A673 (cell line): Measurements from ENCODE around the gene IFFO2. TPM values are rescaled to one million over a fixed set of nuclear protein-coding genes. Genes with fewer than 3 reads are reported as not detected.

ENCODE experiments used
- BruUV-seq: library from RNA; stranded (reverse); fragments of 400-500 nt; replicated peaks from 2 replicates; lab custom pipeline; 2021; lab: Mats Ljungman, UMichigan
- CTCF ChIA-PET: fragments of 300-600 bp; sonication (Branson Sonifier 250); formaldehyde crosslinking; loops from one replicate; lab custom pipeline; 2022; ENCODE audit warnings: antibody characterized with exemption; lab: Charles Lee
- POLR2A ChIA-PET: fragments of 300-600 bp; sonication (Branson Sonifier 250); formaldehyde crosslinking; loops from one replicate; lab custom pipeline; 2022; ENCODE audit warnings: antibody characterized with exemption; ENCODE audit not compliant: low non-redundant PET; lab: Charles Lee
- DNase-seq: peaks from one replicate; pipeline ENCODE4 v3.0.0-alpha.2; 2015; ENCODE audit warnings: low spot score
- H3K27ac ChIP-seq: fragments of 200-600 bp; sonication (generic); 2 replicates; pipeline ENCODE4 v1.5.1; 2016; ENCODE audit warnings: mixed run types, low read depth, mild to moderate bottlenecking, mixed read lengths, antibody characterized with exemption, low read length; ENCODE audit not compliant: poor library complexity, severe bottlenecking
- H3K27me3 ChIP-seq: fragments of 200-600 bp; sonication (generic); replicated peaks from 2 replicates; pipeline ENCODE4 v1.6.1; 2017; ENCODE audit warnings: mixed run types, low read depth, mild to moderate bottlenecking, mixed read lengths, antibody characterized with exemption, low read length; ENCODE audit not compliant: insufficient read depth, poor library complexity
- H3K36me3 ChIP-seq: fragments of 200-600 bp; sonication (generic); 2 replicates; pipeline ENCODE4 v1.6.1; 2016; ENCODE audit warnings: mixed run types, mild to moderate bottlenecking, mixed read lengths, antibody characterized with exemption, low read length; ENCODE audit not compliant: insufficient read depth, poor library complexity, severe bottlenecking
- H3K4me1 ChIP-seq: fragments of 200-600 bp; sonication (generic); 2 replicates; pipeline ENCODE4 v1.6.1; 2017; ENCODE audit warnings: mixed run types, mild to moderate bottlenecking, mixed read lengths, antibody characterized with exemption, low read length; ENCODE audit not compliant: insufficient read depth, poor library complexity, severe bottlenecking
- H3K4me3 ChIP-seq: fragments of 200-600 bp; sonication (generic); 2 replicates; pipeline ENCODE4 v1.5.1; 2016; ENCODE audit warnings: low read depth, mixed run types, mild to moderate bottlenecking, mixed read lengths, low read length; ENCODE audit not compliant: poor library complexity, severe bottlenecking
- H3K9me3 ChIP-seq: fragments of 200-600 bp; sonication (generic); 2 replicates; pipeline ENCODE4 v1.6.1; 2016; ENCODE audit warnings: mixed run types, low read depth, mild to moderate bottlenecking, mixed read lengths, antibody characterized with exemption, low read length; ENCODE audit not compliant: poor library complexity, severe bottlenecking
- EZH2 ChIP-seq: fragments of 200-600 bp; sonication (generic); IDR thresholded peaks from 2 replicates; pipeline ENCODE4 v1.6.1; 2017; ENCODE audit warnings: borderline replicate concordance, low read depth, mild to moderate bottlenecking, mixed read lengths, antibody characterized with exemption, low read length; ENCODE audit not compliant: poor library complexity, severe bottlenecking
- intact Hi-C: fragments of 100-400 bp; cut with micrococcal nuclease; formaldehyde crosslinking; loops from one replicate; pipeline ENCODE4 v1.10.0; 2022; ENCODE audit not compliant: unreplicated experiment
- total RNA-seq: library from RNA; stranded (reverse); gene quantifications from 2 replicates; pipeline ENCODE4 v1.2.3, GENCODE V29; 2021
- TF ChIP-seq, protein P1 (sequence below): fragments of 300-800, 200-600 bp; sonication (generic); conservative IDR thresholded peaks from 2 replicates; pipeline ENCODE4 v1.5.1; 2017; ENCODE audit warnings: low read depth, mild to moderate bottlenecking, antibody characterized with exemption, low read length, moderate library complexity, mixed read lengths

The IFFO2 gene
- total RNA-seq, 1 experiment from 2014 or later, result 13.3 TPM

DNA sequence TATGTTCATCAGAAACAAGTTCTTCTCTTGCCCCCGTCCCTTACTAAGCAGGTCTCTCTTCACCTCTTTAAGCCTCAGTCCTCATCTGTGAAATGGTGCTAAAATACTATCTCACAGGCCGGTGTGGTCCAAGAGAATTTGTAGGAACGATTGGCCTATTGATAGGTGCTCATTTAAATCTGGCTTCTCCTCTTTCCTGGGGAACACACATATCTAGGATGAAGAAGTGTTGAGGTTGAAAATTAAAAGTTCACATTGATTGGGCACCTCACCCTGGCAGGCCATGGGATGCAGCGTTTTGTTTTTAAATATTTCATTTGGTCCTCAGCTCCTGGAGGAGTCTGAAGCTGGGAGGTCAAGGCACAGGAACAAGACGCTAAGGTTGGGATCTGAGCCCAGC, 88.1 kb downstream of the IFFO2 start:
- Histone ChIP-seq H3K4me3 (no peak overlapping the region), H3K4me1 (no peaks in the 10 kb centered on the region), H3K9me3 (no peaks in the 10 kb centered on the region), H3K36me3 (no peaks in the 10 kb centered on the region), H3K27me3 (no peaks in the 10 kb centered on the region), H3K27ac (no peak overlapping the region)
- BruUV-seq, result no TSS peak
- no peak for TF ChIP-seq EZH2
- TF ChIP-seq, protein P1, sequence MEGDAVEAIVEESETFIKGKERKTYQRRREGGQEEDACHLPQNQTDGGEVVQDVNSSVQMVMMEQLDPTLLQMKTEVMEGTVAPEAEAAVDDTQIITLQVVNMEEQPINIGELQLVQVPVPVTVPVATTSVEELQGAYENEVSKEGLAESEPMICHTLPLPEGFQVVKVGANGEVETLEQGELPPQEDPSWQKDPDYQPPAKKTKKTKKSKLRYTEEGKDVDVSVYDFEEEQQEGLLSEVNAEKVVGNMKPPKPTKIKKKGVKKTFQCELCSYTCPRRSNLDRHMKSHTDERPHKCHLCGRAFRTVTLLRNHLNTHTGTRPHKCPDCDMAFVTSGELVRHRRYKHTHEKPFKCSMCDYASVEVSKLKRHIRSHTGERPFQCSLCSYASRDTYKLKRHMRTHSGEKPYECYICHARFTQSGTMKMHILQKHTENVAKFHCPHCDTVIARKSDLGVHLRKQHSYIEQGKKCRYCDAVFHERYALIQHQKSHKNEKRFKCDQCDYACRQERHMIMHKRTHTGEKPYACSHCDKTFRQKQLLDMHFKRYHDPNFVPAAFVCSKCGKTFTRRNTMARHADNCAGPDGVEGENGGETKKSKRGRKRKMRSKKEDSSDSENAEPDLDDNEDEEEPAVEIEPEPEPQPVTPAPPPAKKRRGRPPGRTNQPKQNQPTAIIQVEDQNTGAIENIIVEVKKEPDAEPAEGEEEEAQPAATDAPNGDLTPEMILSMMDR, result no peak
- DNase-seq, result no peak
- CTCF ChIA-PET, result interaction anchor here (0.5 kb wide), 1 partner anchor 38 kb away, joined by 4 read pairs; no protein-coding TSS in a partner anchor
- POLR2A ChIA-PET, result no interaction called here
- intact Hi-C loops, result no loop called here

DNA sequence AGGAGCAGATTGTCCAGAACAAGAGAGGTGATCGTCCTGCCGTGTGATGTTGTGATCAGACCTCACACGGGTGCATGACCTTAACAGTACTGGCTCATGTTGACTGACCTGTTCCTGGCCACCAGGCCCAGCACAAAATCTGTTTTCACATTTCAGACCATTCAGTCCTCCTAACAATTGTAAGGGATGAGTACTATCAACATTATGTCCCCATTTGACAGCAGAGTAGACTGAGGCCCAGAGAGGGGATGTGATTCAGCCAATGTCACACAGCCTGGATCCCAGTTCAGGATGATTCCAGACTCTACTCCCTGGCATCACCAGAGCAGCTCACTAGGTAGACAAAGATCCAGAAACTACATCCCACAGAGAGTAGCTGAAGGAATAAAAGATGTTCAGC, 89.6 kb downstream of the IFFO2 start:
- H3K27ac ChIP-seq, result no peak overlapping the region
- BruUV-seq, result no TSS peak
- no peak overlapping the region for H3K4me3 ChIP-seq
- H3K9me3 ChIP-seq, result no peaks in the 10 kb centered on the region
- TF ChIP-seq EZH2, result no peak
- TF ChIP-seq, protein P1, result no peak
- intact Hi-C loops, result no loop called here
- POLR2A ChIA-PET, result no interaction called here
- no peak for DNase-seq
- no peaks in the 10 kb centered on the region for H3K36me3 ChIP-seq
- CTCF ChIA-PET, result interaction anchor here (0.6 kb wide), 1 partner anchor 395 kb away, joined by 10 read pairs; no protein-coding TSS in a partner anchor
- H3K27me3 ChIP-seq, result no peaks in the 10 kb centered on the region
- H3K4me1 ChIP-seq, result no peaks in the 10 kb centered on the region

DNA sequence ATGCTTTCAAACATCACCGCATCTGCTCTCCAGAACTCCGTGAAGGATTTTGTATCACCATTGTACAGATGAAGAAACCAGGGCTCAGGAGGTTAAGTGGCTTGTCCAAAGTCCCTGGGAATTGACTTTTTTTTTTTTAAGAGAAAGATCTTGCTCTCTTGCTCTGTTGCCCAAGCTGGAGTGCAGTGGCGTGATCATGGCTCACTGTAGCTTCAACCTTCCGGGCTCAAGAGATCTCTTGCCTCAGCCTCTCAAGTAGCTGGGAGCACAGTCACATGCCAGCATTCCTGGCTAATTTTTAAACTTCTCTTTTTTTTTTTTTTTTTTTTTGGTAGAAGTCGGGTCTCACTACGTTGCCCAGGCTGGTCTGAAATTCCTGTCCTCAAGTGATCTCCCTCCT, 90.2 kb downstream of the IFFO2 start:
- no peak for DNase-seq
- ChIA-PET CTCF (interaction anchor here (0.6 to 0.7 kb wide), 3 partner anchors 11 to 395 kb away, joined by 6 to 10 read pairs (median 8); no protein-coding TSS in a partner anchor), POLR2A (no interaction called here)
- Histone ChIP-seq H3K36me3 (no peaks in the 10 kb centered on the region), H3K27me3 (no peaks in the 10 kb centered on the region), H3K27ac (no peak overlapping the region), H3K9me3 (no peaks in the 10 kb centered on the region), H3K4me1 (no peaks in the 10 kb centered on the region), H3K4me3 (no peak overlapping the region)
- BruUV-seq, result no TSS peak
- intact Hi-C loops, result no loop called here
- TF ChIP-seq, protein P1, result no peak
- no peak for TF ChIP-seq EZH2
